Hepatocyte (in vitro differentiated cells): ENCODE results near the gene SMAD3. TPM values are rescaled to one million over a fixed set of nuclear protein-coding genes. Genes with fewer than 3 reads are reported as not detected.

Experiments used
- DNase-seq: peaks from one replicate; pipeline ENCODE4 v3.0.0-alpha.2; 2016; ENCODE audit warnings: low spot score
- H2AFZ ChIP-seq: fragments of 200-600 bp; sonication (generic); 2 replicates; pipeline ENCODE4 v1.6.0; 2016; ENCODE audit warnings: antibody characterized with exemption, mild to moderate bottlenecking
- H3K27ac ChIP-seq: fragments of 200-600 bp; sonication (generic); 2 replicates; pipeline ENCODE4 v1.5.1; 2016; ENCODE audit warnings: mild to moderate bottlenecking
- H3K27me3 ChIP-seq: fragments of 200-600 bp; sonication (generic); 2 replicates; pipeline ENCODE4 v1.6.1; 2016
- H3K36me3 ChIP-seq: fragments of 200-600 bp; sonication (generic); replicated peaks from 2 replicates; pipeline ENCODE4 v1.5.1; 2016; ENCODE audit warnings: low read depth; ENCODE audit not compliant: insufficient read depth
- H3K4me1 ChIP-seq: fragments of 200-600 bp; sonication (generic); 2 replicates; pipeline ENCODE4 v1.5.1; 2016; ENCODE audit warnings: mild to moderate bottlenecking, moderate library complexity; ENCODE audit not compliant: insufficient read depth
- H3K4me2 ChIP-seq: fragments of 200-600 bp; sonication (generic); 2 replicates; pipeline ENCODE4 v1.6.0; 2016
- H3K4me3 ChIP-seq: fragments of 200-600 bp; sonication (generic); 2 replicates; pipeline ENCODE4 v1.5.1; 2016; ENCODE audit warnings: mild to moderate bottlenecking
- H3K79me2 ChIP-seq: fragments of 200-600 bp; sonication (generic); 2 replicates; pipeline ENCODE4 v1.6.0; 2017; ENCODE audit warnings: mild to moderate bottlenecking
- H3K9me2 ChIP-seq: fragments of 200-600 bp; sonication (generic); replicated peaks from 2 replicates; pipeline ENCODE4 v1.6.0; 2017; ENCODE audit warnings: mild to moderate bottlenecking; ENCODE audit not compliant: insufficient read depth
- H3K9me3 ChIP-seq: fragments of 200-600 bp; sonication (generic); 2 replicates; pipeline ENCODE4 v1.5.1; 2016; ENCODE audit warnings: low read depth, mild to moderate bottlenecking
- H4K20me1 ChIP-seq: fragments of 200-600 bp; sonication (generic); 2 replicates; pipeline ENCODE4 v1.6.0; 2016; ENCODE audit warnings: mild to moderate bottlenecking; ENCODE audit not compliant: insufficient read depth, poor library complexity, severe bottlenecking
- CTCF ChIP-seq: fragments of 200-600 bp; sonication (generic); IDR thresholded peaks from 2 replicates; pipeline ENCODE4 v1.5.1; 2016; ENCODE audit warnings: antibody characterized with exemption, mild to moderate bottlenecking; ENCODE audit not compliant: poor library complexity
- EZH2 ChIP-seq: fragments of 200-600 bp; sonication (generic); IDR thresholded peaks from 2 replicates; pipeline ENCODE4 v1.6.1; 2016; ENCODE audit warnings: antibody characterized with exemption, mild to moderate bottlenecking, borderline replicate concordance
- EZH2phosphoT487 ChIP-seq: fragments of 200-600 bp; sonication (generic); IDR thresholded peaks from one replicate; pipeline ENCODE4 v1.6.1; 2018; ENCODE audit warnings: antibody characterized with exemption, mild to moderate bottlenecking, low read depth, moderate library complexity; ENCODE audit not compliant: unreplicated experiment, severe bottlenecking
- WGBS: methylation state at CpG from one replicate; pipeline ENCODE4 v1.1.6; 2016; ENCODE audit warnings: low lambda C conversion rate; ENCODE audit errors: missing lambda C conversion rate; 5-methylcytosine and 5-hydroxymethylcytosine counted together
- polyA plus RNA-seq: library from polyadenylated mRNA; unstranded; fragments of >200 nt; fragmentation: Nextera tagmentation; extraction: Ambion mirVana; gene quantifications from 2 replicates; pipeline ENCODE4 v1.2.1, GENCODE V29; 2016
- total RNA-seq: library from RNA; depleted of rRNA; stranded (reverse); fragments of >200 nt; gene quantifications from 2 replicates; pipeline ENCODE4 v1.2.3, GENCODE V29; 2014

Gene SMAD3
- total and polyA plus RNA-seq, 2 experiments from 2014 or later: 24.7 to 32.2 TPM

- Histone ChIP-seq H3K9me2 (no peaks in the 10 kb centered on the region), H3K36me3 (no peaks in the 10 kb centered on the region), H2AFZ (no peak overlapping the region), H3K9me3 (no peaks in the 10 kb centered on the region), H3K4me2 (peak overlapping the region; percentile 34), H3K27ac (peak overlapping the region; percentile 90), H3K27me3 (no peaks in the 10 kb centered on the region), H3K79me2 (peaks cover 97% of the 10 kb centered on the region), H3K4me3 (no peak overlapping the region), H4K20me1 (peaks cover 43% of the 10 kb centered on the region), H3K4me1 (peaks cover 87% of the 10 kb centered on the region)
- TF ChIP-seq EZH2phosphoT487: no peak
- no peak for TF ChIP-seq CTCF
- no peak for TF ChIP-seq EZH2
- WGBS: 86% methylated on average over 3 of the region's 3 CpGs
- no peak for DNase-seq
These were observed 19.9 kb downstream of the SMAD3 start for GRCh38 chr15:67085237-67085817.

GRCh38 chr15:67085818-67086636, 20.6 kb downstream of the SMAD3 start:
- TF ChIP-seq EZH2phosphoT487 (no peak), EZH2 (no peak), CTCF (no peak)
- Histone ChIP-seq H3K9me3 (no peaks in the 10 kb centered on the region), H3K4me2 (peak overlapping the region; percentile 34), H3K4me3 (no peak overlapping the region), H3K79me2 (peaks cover 96% of the 10 kb centered on the region), H3K27ac (peak overlapping the region; percentile 90), H3K9me2 (no peaks in the 10 kb centered on the region), H4K20me1 (peaks cover 38% of the 10 kb centered on the region), H3K4me1 (peaks cover 86% of the 10 kb centered on the region), H3K36me3 (no peaks in the 10 kb centered on the region), H3K27me3 (no peaks in the 10 kb centered on the region), H2AFZ (no peak overlapping the region)
- no peak for DNase-seq
- 40% methylated on average over 3 of the region's 3 CpGs for WGBS

- Histone ChIP-seq H3K27me3 (no peaks in the 10 kb centered on the region), H3K36me3 (no peaks in the 10 kb centered on the region), H3K9me3 (no peaks in the 10 kb centered on the region), H3K4me3 (no peak overlapping the region), H2AFZ (no peak overlapping the region), H3K4me1 (peaks cover 87% of the 10 kb centered on the region), H3K4me2 (peak overlapping the region; percentile 34), H3K79me2 (peaks cover 95% of the 10 kb centered on the region), H3K27ac (peak overlapping the region; percentile 90), H4K20me1 (peaks cover 42% of the 10 kb centered on the region), H3K9me2 (no peaks in the 10 kb centered on the region)
- no peak for TF ChIP-seq EZH2
- no peak for TF ChIP-seq EZH2phosphoT487
- no peak for TF ChIP-seq CTCF
- 72% methylated on average over 3 of the region's 3 CpGs for WGBS
- no peak for DNase-seq
These were observed 21.2 kb downstream of the SMAD3 start for GRCh38 chr15:67086637-67086914.
